ENCODE measurements around the gene CCDC149.

CCDC149 gene

DNA sequence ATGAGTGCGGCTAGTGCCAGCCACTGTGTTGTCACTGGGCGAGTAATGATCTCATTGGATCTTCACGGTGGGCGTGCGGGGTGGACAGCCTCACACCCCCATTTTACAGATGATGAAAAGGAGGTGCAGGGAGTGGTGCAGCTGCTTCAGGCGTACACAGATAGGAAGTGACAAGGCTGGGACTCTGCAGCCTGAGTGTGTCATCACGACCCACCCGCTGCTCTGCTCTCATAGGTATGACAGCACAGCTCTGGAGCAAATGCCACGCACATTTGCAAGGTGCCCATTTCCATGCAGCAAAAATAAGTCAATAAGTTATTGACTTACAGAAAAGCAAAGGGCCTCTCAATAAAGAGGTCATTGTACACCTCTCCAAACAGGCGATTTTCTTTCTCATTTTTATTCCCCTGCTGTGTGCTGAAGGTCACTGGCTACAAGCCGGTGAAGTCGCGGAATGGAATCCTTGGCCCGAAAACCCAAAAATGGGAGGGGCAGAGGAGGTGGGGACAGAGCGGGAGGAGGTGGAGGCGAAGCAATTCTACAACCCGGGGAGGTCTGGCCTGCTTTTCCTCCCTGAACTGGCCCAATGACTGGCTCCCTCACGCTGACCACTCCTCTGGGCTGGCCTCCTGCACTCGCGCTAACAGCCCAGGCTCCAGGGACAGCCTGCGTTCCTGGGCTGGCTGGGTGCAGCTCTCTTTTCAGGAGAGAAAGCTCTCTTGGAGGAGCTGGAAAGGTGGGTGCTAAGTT, 117.8 kb downstream of the CCDC149 start, which contains the start of gene SOD3:
SOD3 (plus strand) TSS at position 658 of the 750 bp plus-strand sequence. CDS start 3,949 bp downstream, outside the sequence.
- peak; percentile 92 for DNase-seq (ENCODE audit: low read depth)
- peak within 1 kb of the TSS; percentile 62 for H3K4me3 ChIP-seq (ENCODE audit: low read length)
- TF ChIP-seq, protein P1, sequence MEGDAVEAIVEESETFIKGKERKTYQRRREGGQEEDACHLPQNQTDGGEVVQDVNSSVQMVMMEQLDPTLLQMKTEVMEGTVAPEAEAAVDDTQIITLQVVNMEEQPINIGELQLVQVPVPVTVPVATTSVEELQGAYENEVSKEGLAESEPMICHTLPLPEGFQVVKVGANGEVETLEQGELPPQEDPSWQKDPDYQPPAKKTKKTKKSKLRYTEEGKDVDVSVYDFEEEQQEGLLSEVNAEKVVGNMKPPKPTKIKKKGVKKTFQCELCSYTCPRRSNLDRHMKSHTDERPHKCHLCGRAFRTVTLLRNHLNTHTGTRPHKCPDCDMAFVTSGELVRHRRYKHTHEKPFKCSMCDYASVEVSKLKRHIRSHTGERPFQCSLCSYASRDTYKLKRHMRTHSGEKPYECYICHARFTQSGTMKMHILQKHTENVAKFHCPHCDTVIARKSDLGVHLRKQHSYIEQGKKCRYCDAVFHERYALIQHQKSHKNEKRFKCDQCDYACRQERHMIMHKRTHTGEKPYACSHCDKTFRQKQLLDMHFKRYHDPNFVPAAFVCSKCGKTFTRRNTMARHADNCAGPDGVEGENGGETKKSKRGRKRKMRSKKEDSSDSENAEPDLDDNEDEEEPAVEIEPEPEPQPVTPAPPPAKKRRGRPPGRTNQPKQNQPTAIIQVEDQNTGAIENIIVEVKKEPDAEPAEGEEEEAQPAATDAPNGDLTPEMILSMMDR (conservative IDR thresholded peaks at IDR 0.05; ENCODE audit: low read length), result no peak

DNA sequence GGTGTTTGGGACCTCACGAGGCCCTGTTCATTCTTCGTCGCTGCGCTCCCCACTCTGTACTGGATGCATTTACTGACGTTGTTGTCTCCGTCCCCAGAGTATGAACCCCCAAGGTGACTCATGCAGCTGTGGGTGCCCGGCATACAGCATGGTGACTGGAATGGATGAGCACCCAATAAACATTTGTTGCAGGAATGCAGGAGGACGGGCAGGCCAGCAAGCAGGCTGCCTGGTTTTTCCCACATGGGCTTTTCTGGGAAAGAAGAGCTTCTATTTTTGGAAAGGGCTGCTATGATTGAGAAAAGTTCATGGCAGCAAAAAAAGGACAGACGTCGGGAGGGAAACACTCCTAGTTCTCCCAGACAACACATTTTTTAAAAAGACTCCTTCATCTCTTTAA, 118.4 kb downstream of the CCDC149 start:
- TF ChIP-seq, protein P1 (conservative IDR thresholded peaks at IDR 0.05; ENCODE audit: low read length), result no peak
- peak overlapping the region; percentile 62 for H3K4me3 ChIP-seq (ENCODE audit: low read length)
- DNase-seq (ENCODE audit: low read depth), result peak; percentile 88

DNA sequence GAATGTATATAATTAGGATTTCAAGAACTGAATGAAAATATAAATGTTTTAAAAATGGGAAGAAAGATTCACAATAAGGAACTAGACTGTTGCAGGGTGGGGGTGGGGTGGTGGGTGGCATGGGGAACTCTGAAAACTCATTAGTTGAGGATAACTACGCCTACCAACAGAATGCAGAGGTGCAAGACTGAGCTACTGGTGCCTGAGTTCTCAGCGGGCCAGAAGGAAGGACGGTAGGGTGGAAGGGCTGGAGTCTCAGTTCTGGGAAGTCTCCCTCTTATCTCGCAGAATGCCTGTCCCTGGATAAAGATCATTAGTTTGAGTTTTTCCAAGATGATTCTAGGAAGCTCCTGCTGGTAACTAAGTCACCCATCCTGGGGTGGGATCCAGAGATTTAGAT, 118.8 kb downstream of the CCDC149 start:
- TF ChIP-seq, protein P1 (conservative IDR thresholded peaks at IDR 0.05; ENCODE audit: low read length), result no peak
- no peak for DNase-seq (ENCODE audit: low read depth)
- H3K4me3 ChIP-seq (ENCODE audit: low read length), result no peak overlapping the region

GRCh38 chr4:24793219-24794005, 119.4 kb downstream of the CCDC149 start:
- DNase-seq (ENCODE audit: low read depth), result no peak
- TF ChIP-seq, protein P1 (conservative IDR thresholded peaks at IDR 0.05; ENCODE audit: low read length), result peak; percentile 46
- H3K4me3 ChIP-seq (ENCODE audit: low read length), result no peak overlapping the region

- no peak for DNase-seq (ENCODE audit: low read depth)
- TF ChIP-seq, protein P1 (conservative IDR thresholded peaks at IDR 0.05; ENCODE audit: low read length), result no peak
- H3K4me3 ChIP-seq (ENCODE audit: low read length), result no peak overlapping the region
These were observed 120.3 kb downstream of the CCDC149 start for GRCh38 chr4:24792552-24792951.

GRCh38 chr4:24791043-24791442, 121.8 kb downstream of the CCDC149 start:
- no peak for DNase-seq (ENCODE audit: low read depth)
- H3K4me3 ChIP-seq (ENCODE audit: low read length), result no peak overlapping the region
- TF ChIP-seq, protein P1 (conservative IDR thresholded peaks at IDR 0.05; ENCODE audit: low read length), result no peak
